HEK293 (cell line): Measurements from ENCODE around the gene EPB41L2.

Experiments used
- CTCF ChIA-PET: fragments of 350-600 bp; formaldehyde crosslinking; extraction: SDS; loops from one replicate; lab custom pipeline; 2021; ENCODE audit warnings: antibody characterized with exemption; lab: Yijun Ruan, JAX
- POLR2A ChIA-PET: fragments of 300-600 bp; formaldehyde crosslinking; extraction: SDS; loops from one replicate; lab custom pipeline; 2020; ENCODE audit warnings: antibody characterized with exemption, inconsistent platforms; lab: Yijun Ruan, JAX
- H3K27ac ChIP-seq: fragments of 200-500 bp; sonication (Bioruptor generic); 2 replicates; pipeline ENCODE4 v1.5.1; 2014; ENCODE audit warnings: low read depth, low read length, control low read depth, inconsistent platforms; ENCODE audit errors: extremely low read depth
- H3K36me3 ChIP-seq, 2 experiments: fragments of 200-500 bp in 1 of 2; sonication (Bioruptor generic) in 1 of 2; 1 replicate in 1 of 2; 2 replicates in 1 of 2; pipeline ENCODE4 v1.5.1; 2014 to 2017; ENCODE audit warnings: inconsistent platforms in 2 of 2, low read length in 2 of 2; ENCODE audit not compliant: control insufficient read depth in 2 of 2, insufficient read depth in 1 of 2
- H3K4me1 ChIP-seq: fragments of 200-500 bp; sonication (Bioruptor generic); 2 replicates; pipeline ENCODE4 v1.5.1; 2014; ENCODE audit warnings: mild to moderate bottlenecking, low read length, inconsistent platforms; ENCODE audit not compliant: control insufficient read depth, insufficient read depth
- H3K4me3 ChIP-seq: 2 replicates; pipeline ENCODE4 v1.5.1; 2011; ENCODE audit warnings: low read depth, mild to moderate bottlenecking, control low read depth, low read length, moderate library complexity
- H3K9me3 ChIP-seq: fragments of 200-500 bp; sonication (Bioruptor generic); 2 replicates; pipeline ENCODE4 v1.5.1; 2014; ENCODE audit warnings: low read depth, low read length, inconsistent platforms; ENCODE audit not compliant: control insufficient read depth, insufficient read depth
- KLF7 ChIP-seq: fragments of 450-650 bp; formaldehyde crosslinking; IDR thresholded peaks from 2 replicates; pipeline ENCODE4 v1.5.1; 2016; ENCODE audit warnings: missing biosample characterization, missing genetic modification characterization, borderline replicate concordance
- OSR2 ChIP-seq: fragments of 450-650 bp; formaldehyde crosslinking; IDR thresholded peaks from 2 replicates; pipeline ENCODE4 v1.5.1; 2016; ENCODE audit warnings: missing biosample characterization, missing genetic modification characterization
- PATZ1 ChIP-seq: fragments of 450-650 bp; formaldehyde crosslinking; IDR thresholded peaks from 2 replicates; pipeline ENCODE4 v1.5.1; 2016; ENCODE audit warnings: missing biosample characterization, missing genetic modification characterization
- WT1 ChIP-seq: fragments of 450-650 bp; formaldehyde crosslinking; IDR thresholded peaks from 2 replicates; pipeline ENCODE4 v1.5.1; 2016; ENCODE audit warnings: missing biosample characterization, missing genetic modification characterization
- ZBTB21 ChIP-seq: fragments of 450-650 bp; formaldehyde crosslinking; IDR thresholded peaks from 2 replicates; pipeline ENCODE4 v1.5.1; 2017; ENCODE audit warnings: missing biosample characterization, missing genetic modification characterization
- ZBTB44 ChIP-seq: fragments of 450-650 bp; IDR thresholded peaks from 2 replicates; pipeline ENCODE4 v1.5.1; 2018; ENCODE audit warnings: missing biosample characterization, mild to moderate bottlenecking, missing genetic modification characterization
- ZFP3 ChIP-seq: fragments of 450-650 bp; formaldehyde crosslinking; IDR thresholded peaks from 2 replicates; pipeline ENCODE4 v1.5.1; 2016; ENCODE audit warnings: low read depth, missing biosample characterization, missing genetic modification characterization
- ZNF10 ChIP-seq: fragments of 450-650 bp; formaldehyde crosslinking; IDR thresholded peaks from 2 replicates; pipeline ENCODE4 v1.5.1; 2017; ENCODE audit warnings: missing biosample characterization, missing genetic modification characterization
- ZNF174 ChIP-seq: fragments of 450-650 bp; formaldehyde crosslinking; IDR thresholded peaks from 2 replicates; pipeline ENCODE4 v1.5.0; 2017; ENCODE audit warnings: missing biosample characterization, mild to moderate bottlenecking, missing genetic modification characterization
- ZNF211 ChIP-seq: fragments of 450-650 bp; formaldehyde crosslinking; IDR thresholded peaks from 2 replicates; pipeline ENCODE4 v1.5.1; 2016; ENCODE audit warnings: low read depth, missing biosample characterization, missing genetic modification characterization
- ZNF280C ChIP-seq: fragments of 450-650 bp; formaldehyde crosslinking; IDR thresholded peaks from 2 replicates; pipeline ENCODE4 v1.5.1; 2016; ENCODE audit warnings: missing biosample characterization, missing genetic modification characterization
- ZNF335 ChIP-seq: fragments of 450-650 bp; formaldehyde crosslinking; conservative IDR thresholded peaks from 2 replicates; pipeline ENCODE4 v1.5.1; 2016; ENCODE audit warnings: missing biosample characterization, missing genetic modification characterization
- ZNF341 ChIP-seq: fragments of 450-650 bp; formaldehyde crosslinking; IDR thresholded peaks from 2 replicates; pipeline ENCODE4; 2016; ENCODE audit warnings: low read depth, missing biosample characterization, missing genetic modification characterization
- ZNF596 ChIP-seq: fragments of 450-650 bp; IDR thresholded peaks from 2 replicates; pipeline ENCODE4 v1.5.0; 2018; ENCODE audit warnings: missing biosample characterization, mild to moderate bottlenecking, missing genetic modification characterization, moderate library complexity
- ZNF658 ChIP-seq: fragments of 450-650 bp; formaldehyde crosslinking; IDR thresholded peaks from 2 replicates; pipeline ENCODE4; 2016; ENCODE audit warnings: missing biosample characterization, missing genetic modification characterization
- ZNF664 ChIP-seq: fragments of 450-650 bp; formaldehyde crosslinking; IDR thresholded peaks from 2 replicates; pipeline ENCODE4 v1.5.1; 2016; ENCODE audit warnings: missing biosample characterization, missing genetic modification characterization
- ZSCAN16 ChIP-seq: fragments of 450-650 bp; formaldehyde crosslinking; IDR thresholded peaks from 2 replicates; pipeline ENCODE4 v1.5.1; 2016; ENCODE audit warnings: missing biosample characterization, missing genetic modification characterization
- TF ChIP-seq, protein P1 (sequence below): fragments of 450-650 bp; formaldehyde crosslinking; IDR thresholded peaks from 2 replicates; pipeline ENCODE4 v1.5.1; 2016; ENCODE audit warnings: missing biosample characterization, missing genetic modification characterization, borderline replicate concordance
- TF ChIP-seq, protein P2 (sequence below): fragments of 450-650 bp; IDR thresholded peaks from 2 replicates; pipeline ENCODE4 v1.5.1; 2018; ENCODE audit warnings: missing biosample characterization, missing genetic modification characterization
- TF ChIP-seq, protein P3 (sequence below): fragments of 450-650 bp; formaldehyde crosslinking; IDR thresholded peaks from 2 replicates; pipeline ENCODE4 v1.5.1; 2016; ENCODE audit warnings: missing biosample characterization, missing genetic modification characterization

The EPB41L2 gene

DNA sequence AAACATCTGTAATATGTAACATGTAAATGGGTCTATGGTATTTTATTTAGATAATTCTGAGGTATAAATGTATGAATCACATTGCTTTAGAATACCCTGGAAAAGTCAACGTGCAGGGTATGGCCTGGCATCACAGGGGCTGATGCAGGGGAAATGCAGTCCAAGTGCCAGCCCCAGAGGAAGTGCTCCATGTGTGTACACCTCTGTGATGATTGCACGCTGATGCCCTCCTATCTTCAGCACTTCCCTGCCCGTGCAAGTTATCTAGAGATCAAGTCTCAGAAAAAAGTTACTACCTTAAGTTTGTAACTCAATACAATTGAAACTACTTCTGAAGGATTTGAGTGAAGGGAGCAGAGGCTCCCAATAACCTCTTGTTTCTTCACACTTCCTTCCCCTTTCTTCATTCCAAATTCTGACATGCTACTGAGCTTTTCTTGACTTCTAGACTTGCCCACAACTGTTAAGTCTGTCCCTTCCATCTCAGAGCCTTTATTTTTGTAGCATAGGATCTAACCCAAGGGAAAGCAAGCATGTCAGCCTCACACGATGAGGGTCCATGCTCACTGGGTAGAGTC lies 233.6 kb downstream of the EPB41L2 start (continued):
- TF ChIP-seq, protein P1, sequence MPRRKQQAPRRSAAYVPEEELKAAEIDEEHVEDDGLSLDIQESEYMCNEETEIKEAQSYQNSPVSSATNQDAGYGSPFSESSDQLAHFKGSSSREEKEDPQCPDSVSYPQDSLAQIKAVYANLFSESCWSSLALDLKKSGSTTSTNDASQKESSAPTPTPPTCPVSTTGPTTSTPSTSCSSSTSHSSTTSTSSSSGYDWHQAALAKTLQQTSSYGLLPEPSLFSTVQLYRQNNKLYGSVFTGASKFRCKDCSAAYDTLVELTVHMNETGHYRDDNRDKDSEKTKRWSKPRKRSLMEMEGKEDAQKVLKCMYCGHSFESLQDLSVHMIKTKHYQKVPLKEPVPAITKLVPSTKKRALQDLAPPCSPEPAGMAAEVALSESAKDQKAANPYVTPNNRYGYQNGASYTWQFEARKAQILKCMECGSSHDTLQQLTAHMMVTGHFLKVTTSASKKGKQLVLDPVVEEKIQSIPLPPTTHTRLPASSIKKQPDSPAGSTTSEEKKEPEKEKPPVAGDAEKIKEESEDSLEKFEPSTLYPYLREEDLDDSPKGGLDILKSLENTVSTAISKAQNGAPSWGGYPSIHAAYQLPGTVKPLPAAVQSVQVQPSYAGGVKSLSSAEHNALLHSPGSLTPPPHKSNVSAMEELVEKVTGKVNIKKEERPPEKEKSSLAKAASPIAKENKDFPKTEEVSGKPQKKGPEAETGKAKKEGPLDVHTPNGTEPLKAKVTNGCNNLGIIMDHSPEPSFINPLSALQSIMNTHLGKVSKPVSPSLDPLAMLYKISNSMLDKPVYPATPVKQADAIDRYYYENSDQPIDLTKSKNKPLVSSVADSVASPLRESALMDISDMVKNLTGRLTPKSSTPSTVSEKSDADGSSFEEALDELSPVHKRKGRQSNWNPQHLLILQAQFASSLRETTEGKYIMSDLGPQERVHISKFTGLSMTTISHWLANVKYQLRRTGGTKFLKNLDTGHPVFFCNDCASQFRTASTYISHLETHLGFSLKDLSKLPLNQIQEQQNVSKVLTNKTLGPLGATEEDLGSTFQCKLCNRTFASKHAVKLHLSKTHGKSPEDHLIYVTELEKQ (tag by site-specific recombination): no peak
- TF ChIP-seq ZBTB21 (tag by site-specific recombination): no peak
- no peak for TF ChIP-seq ZNF664 (tag by site-specific recombination)
- TF ChIP-seq PATZ1 (tag by site-specific recombination): no peak
- TF ChIP-seq, protein P2, sequence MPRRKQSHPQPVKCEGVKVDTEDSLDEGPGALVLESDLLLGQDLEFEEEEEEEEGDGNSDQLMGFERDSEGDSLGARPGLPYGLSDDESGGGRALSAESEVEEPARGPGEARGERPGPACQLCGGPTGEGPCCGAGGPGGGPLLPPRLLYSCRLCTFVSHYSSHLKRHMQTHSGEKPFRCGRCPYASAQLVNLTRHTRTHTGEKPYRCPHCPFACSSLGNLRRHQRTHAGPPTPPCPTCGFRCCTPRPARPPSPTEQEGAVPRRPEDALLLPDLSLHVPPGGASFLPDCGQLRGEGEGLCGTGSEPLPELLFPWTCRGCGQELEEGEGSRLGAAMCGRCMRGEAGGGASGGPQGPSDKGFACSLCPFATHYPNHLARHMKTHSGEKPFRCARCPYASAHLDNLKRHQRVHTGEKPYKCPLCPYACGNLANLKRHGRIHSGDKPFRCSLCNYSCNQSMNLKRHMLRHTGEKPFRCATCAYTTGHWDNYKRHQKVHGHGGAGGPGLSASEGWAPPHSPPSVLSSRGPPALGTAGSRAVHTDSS: no peak
- no peak for TF ChIP-seq ZNF658 (tag by site-specific recombination)
- TF ChIP-seq ZNF211 (tag by site-specific recombination): no peak
- TF ChIP-seq ZFP3 (tag by site-specific recombination): no peak
- no peak for TF ChIP-seq ZNF341 (tag by site-specific recombination)

DNA sequence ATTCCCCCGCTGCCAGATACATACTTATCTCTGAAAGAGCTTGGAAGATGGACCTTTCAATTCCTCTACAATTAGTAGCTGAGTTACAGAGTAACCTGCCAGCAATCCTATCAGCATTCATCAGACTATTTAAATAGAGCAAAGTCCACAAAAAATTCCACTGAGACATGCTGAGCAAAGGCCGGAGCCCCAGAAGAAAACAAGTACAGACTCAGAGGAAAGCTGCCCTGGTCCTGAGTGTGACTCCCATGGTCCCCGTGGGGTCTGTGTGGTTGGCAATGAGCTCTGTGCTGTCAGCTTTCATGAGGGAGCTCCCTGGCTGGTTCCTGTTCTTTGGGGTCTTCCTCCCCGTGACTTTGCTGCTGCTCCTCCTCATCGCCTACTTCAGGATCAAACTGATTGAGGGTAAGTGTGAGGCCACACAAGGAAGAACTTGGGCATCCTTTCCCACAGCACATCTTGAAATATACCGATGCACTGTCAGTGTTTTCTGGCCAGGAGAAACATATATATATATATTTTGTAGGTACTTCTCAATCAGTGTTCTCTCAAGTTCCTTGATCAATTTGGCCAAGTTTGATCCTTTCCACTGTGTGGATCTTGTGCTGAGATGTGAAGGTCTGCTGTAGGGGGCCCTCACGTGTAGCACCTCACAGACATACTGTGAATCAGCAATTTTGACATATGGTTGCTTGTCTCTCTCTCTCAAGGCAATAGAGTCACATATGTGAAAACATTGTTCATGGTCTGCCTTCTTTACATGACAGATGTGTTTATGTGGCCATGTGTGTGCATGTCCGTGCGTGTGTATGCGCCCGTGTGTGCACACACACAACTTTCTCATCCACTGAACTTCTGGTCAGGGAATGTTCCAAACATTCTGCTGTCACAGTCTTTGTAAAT lies 235.5 kb downstream of the EPB41L2 start, which contains the start of gene SMLR1:
Gene SMLR1 (plus strand): TSS at position 160 of the 903 bp plus-strand sequence. CDS start 8 bp downstream, at position 168.
- no peaks in the 10 kb centered on the region for H3K4me1 ChIP-seq
- ChIA-PET POLR2A (no interaction called here), CTCF (no interaction called here)
- H3K9me3 ChIP-seq: no peaks in the 10 kb centered on the region; the same call in 1 of the 2 replicates
- H3K4me3 ChIP-seq: no peak within 1 kb of the TSS
- no peak within 1 kb of the TSS for H3K27ac ChIP-seq
- no peaks in the 10 kb centered on the region for H3K36me3 ChIP-seq
- TF ChIP-seq ZBTB44 (tag by site-specific recombination) (no peak), ZNF596 (tag by site-specific recombination) (no peak), OSR2 (no peak), ZNF10 (tag by site-specific recombination) (no peak), KLF7 (no peak), ZNF174 (no peak), ZNF335 (tag by site-specific recombination) (no peak), ZSCAN16 (tag by site-specific recombination) (no peak), ZNF280C (tag by site-specific recombination) (no peak), WT1 (no peak)
- TF ChIP-seq, protein P3, sequence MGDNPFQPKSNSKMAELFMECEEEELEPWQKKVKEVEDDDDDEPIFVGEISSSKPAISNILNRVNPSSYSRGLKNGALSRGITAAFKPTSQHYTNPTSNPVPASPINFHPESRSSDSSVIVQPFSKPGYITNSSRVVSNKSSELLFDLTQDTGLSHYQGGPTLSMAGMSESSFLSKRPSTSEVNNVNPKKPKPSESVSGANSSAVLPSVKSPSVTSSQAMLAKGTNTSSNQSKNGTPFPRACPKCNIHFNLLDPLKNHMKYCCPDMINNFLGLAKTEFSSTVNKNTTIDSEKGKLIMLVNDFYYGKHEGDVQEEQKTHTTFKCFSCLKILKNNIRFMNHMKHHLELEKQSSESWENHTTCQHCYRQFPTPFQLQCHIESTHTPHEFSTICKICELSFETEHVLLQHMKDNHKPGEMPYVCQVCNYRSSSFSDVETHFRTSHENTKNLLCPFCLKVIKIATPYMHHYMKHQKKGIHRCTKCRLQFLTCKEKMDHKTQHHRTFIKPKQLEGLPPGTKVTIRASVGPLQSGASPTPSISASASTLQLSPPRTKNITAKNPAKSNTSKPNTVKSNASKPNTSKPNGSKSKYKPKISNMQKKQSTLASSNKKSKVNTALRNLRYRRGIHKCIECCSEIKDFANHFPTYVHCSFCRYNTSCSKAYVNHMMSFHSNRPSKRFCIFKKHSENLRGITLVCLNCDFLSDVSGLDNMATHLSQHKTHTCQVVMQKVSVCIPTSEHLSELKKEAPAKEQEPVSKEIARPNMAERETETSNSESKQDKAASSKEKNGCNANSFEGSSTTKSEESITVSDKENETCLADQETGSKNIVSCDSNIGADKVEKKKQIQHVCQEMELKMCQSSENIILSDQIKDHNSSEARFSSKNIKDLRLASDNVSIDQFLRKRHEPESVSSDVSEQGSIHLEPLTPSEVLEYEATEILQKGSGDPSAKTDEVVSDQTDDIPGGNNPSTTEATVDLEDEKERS: no peak
